HG03045 (cell line): Measurements from ENCODE around the gene CD55.

Experiments
- ATAC-seq: cut with Tn5 transposase; IDR thresholded peaks from one replicate; pipeline ENCODE4 v1.9.1; 2021; ENCODE audit warnings: mild to moderate bottlenecking, moderate library complexity; ENCODE audit not compliant: unreplicated experiment

The CD55 gene

DNA sequence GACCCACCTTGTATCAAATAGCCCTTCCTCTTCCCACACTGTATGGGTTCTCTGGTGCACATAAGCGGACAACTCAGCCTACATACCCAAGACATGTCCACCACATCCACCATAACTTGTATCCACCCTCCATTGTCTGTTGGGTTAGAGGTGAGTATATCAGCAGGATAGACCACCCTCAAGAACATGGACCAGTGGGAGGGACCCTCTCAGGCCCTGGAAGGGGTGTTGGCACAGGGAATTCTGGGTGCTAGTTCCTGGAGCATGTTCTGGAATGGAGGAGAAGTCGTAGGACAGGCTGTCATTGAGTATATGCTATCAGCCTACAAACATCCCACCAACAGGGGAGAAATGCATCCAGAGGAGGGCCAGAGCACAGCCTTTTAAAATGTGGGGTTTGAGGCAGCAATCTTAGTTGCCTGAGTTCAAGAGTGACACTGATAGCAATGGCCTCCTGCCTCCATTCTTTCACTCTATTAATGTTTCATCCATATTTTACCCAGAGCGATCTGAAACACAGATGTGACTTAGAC lies 7.5 kb downstream of the CD55 start:
- no peak for ATAC-seq

- ATAC-seq: no peak
Measured at GRCh38 chr1:207329469-207329868, 8.0 kb downstream of the CD55 start.

DNA sequence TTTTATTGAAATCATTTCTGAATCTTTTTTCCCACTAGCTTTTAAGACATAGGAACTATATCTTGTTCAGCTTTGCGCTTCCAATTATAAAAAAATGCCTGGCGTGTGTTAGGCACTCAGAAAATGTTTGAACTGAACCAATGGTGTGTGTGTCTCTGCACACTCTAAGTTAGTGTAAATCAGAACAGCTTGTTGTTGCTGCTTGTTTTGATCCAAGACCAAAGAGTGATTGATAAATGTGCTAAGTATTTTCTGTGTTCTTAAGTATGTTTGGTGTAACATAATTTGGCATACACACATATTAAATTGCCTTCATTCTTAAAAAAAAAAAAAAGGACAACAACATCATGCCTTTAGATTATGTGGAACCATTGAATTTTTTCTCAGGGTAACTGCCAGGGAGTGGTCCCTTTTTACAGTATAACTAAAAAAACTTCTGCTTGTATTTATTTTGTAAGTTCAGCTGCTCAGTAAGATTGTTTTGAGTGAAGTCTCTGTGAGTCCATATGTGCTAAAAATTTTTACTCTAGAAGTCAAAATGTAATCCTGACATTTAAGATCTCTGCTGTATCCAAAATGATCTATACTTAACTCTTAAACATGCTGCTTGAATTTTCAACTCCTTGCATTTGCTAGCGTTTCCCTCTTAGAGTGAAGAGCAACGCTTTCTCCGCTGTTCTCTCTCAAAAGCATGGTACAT lies 8.7 kb downstream of the CD55 start:
- no peak for ATAC-seq

DNA sequence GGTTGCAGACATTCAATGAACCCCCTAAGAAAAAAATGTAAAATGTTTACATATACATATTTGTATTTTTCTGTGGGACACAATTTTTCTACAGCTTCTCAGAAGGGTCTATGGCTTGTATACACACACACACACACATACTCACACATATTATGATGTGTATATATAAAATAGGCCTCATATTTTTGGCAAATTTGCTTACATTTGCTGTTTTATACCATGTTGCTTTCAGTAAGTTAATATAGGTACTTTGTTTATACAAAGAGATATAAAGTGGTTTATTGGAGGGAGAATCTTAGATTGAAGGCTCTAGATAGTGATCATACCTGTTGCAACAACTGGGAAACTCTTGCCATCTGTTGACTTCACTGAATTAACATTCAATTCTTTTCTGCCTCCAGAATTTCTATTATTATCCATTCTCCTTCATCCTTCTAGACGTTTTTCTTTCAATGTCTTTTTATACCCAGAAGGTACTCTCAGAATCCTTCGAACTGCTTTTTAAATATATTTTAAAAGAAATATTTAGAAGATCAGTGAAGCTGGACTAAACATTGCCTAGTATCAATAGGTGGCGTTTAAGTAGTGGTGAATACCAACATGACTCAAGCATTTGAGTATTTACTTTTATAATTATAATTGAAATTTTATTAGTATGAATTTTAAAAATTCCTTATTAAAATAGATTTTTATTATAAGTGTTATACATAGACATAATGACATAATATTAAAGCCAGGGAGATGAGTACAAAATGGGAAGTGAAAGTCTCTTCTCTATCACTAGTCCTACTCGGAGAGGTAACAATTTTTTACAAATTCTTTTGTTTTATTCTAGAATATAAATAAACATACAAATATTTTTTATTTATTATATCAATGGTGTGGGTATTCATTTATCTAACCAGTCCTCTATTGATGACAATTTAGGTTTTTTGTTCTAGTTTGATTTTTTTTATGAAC lies 10.2 kb downstream of the CD55 start:
- no peak for ATAC-seq

- ATAC-seq: no peak
Measured at GRCh38 chr1:207333009-207333600, 11.6 kb downstream of the CD55 start.

DNA sequence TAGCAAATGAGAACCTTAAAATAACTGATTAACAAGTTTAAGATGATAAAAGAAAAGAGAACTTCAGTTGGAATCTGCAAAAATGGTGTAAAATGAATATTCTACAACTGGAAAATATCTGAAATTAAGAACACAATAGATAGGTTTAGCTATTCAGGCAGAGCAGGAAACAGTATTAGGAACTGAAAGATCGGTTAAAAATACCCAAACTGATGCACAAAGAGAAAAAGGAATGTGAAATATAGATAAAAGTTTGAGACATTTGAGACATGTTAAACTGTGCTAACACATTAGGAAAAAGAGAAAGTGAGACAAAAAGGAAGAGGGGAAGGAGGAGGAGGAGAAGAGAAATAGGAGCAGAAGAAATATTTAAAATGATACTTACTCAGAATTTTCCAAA lies 12.1 kb downstream of the CD55 start:
- no peak for ATAC-seq

GRCh38 chr1:207334337-207334736 lies 12.9 kb downstream of the CD55 start:
- ATAC-seq: no peak

DNA sequence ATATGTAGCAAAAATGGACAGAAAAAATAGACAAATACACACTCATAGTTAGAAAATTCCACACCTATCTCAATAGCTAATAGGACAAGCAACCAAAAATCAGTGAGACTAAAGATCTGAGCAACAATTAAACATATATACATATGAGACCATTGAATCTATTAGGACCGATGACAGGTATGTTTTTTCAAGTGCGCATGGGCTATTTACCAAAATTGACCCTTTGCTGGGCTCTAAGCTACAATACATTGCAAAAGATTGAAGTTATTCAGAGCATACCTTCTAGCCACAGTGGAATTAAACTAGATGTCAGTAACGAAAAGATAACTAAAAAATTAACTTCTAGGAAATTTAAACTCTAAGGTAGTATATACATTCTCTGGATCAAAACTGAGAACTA lies 13.7 kb downstream of the CD55 start:
- ATAC-seq: no peak

DNA sequence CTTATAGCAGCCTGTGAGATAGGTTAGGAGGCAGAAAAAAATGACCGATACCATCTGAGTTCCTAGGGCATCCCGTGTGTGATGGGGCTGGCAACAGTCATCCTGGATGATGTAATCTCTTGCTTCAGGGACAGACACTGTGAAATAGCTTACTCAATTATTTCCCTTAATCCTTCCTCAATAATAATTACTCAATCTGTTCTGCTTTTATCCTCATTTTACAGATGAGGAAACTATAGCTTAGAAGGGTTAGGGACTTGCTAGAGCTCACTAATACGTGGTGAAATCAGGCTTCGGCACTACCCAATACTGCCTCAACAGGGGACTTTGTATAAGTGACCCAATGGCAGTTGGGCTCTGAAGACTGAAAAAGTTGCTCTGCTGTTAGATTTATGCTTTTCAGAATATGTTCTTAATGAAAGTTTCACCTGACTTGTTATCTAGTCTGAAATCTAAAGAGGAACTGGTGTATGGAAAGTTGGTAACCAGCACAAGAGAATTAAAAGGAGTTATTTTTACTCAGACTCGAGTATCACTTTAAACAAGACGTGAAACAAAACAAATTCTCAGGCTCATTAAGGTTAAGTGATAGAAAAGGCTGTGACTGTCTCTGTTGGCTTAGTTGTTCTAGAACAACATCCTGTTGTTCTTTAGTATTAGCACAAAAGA lies 14.4 kb downstream of the CD55 start:
- peak; percentile 63 for ATAC-seq

DNA sequence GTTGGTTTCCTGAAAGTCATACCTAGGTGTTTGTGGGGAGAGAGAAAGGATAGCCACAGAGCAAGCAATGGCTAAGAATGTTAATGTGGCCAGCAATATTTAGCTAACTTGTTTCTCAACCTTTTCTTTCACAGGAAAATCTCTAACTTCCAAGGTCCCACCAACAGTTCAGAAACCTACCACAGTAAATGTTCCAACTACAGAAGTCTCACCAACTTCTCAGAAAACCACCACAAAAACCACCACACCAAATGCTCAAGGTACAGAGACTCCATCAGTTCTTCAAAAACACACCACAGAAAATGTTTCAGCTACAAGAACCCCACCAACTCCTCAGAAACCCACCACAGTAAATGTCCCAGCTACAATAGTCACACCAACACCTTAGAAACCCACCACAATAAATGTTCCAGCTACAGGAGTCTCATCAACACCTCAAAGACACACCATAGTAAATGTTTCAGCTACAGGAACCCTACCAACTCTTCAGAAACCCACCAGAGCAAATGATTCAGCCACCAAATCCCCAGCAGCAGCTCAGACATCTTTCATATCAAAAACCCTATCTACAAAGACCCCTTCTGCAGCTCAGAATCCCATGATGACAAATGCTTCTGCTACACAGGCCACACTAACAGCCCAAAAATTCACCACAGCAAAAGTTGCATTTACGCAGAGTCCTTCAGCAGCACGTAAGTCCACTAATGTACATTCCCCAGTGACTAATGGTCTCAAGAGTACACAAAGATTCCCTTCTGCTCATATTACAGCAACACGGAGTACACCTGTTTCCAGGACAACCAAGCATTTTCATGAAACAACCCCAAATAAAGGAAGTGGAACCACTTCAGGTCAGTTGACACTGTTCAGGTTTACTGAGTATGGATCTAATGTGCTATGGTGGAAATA lies 15.3 kb downstream of the CD55 start:
- peak; percentile 66 for ATAC-seq

- no peak for ATAC-seq
Measured at GRCh38 chr1:207342332-207342731, 20.9 kb downstream of the CD55 start.

GRCh38 chr1:207343675-207344074 lies 22.2 kb downstream of the CD55 start:
- ATAC-seq: no peak

GRCh38 chr1:207344221-207344620 lies 22.7 kb downstream of the CD55 start:
- ATAC-seq: no peak

- no peak for ATAC-seq
Measured at GRCh38 chr1:207345644-207346477, 24.4 kb downstream of the CD55 start.

- ATAC-seq: no peak
Measured at GRCh38 chr1:207346513-207346912, 25.0 kb downstream of the CD55 start.

DNA sequence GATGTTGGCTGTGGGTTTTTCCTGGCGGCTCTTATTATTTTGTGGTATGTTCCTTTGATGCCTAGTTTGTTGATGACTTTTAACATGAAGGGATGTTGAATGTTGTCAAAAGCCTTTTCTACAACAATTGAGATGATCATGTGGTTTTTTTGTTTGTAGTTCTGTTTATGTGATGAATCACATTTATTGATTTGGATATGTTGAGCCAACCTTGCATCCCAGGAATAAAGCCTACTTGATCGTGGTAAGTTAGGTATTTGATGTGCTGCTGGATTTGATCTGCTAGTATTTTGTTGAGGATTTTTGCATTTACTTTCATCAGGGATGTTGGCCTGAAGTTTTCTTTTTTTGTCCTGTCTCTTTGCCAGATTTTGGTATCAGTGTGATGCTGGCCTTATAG lies 28.5 kb downstream of the CD55 start:
- no peak for ATAC-seq

DNA sequence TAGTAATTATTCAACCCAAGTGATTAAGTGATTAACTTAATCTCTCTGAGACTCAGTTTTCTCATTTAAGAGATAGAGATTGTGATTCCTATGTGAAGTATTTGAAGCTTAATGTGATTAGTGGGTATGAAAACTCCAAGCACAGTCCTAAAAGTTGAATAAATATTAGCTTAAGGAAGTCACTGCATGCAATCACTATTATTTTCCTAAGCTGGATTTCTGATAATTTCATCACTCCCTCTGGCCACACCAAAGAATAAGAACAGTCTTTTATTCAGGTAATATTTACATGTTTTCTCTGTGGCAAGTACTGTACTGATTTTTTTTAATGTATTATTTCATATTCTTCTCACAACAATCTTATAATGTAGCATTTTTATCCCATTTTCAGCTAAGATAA lies 31.1 kb downstream of the CD55 start:
- no peak for ATAC-seq

- ATAC-seq: no peak
Measured at GRCh38 chr1:207355060-207355459, 33.6 kb downstream of the CD55 start.
